Measurements from ENCODE around the gene NR1D2.

The NR1D2 gene

DNA sequence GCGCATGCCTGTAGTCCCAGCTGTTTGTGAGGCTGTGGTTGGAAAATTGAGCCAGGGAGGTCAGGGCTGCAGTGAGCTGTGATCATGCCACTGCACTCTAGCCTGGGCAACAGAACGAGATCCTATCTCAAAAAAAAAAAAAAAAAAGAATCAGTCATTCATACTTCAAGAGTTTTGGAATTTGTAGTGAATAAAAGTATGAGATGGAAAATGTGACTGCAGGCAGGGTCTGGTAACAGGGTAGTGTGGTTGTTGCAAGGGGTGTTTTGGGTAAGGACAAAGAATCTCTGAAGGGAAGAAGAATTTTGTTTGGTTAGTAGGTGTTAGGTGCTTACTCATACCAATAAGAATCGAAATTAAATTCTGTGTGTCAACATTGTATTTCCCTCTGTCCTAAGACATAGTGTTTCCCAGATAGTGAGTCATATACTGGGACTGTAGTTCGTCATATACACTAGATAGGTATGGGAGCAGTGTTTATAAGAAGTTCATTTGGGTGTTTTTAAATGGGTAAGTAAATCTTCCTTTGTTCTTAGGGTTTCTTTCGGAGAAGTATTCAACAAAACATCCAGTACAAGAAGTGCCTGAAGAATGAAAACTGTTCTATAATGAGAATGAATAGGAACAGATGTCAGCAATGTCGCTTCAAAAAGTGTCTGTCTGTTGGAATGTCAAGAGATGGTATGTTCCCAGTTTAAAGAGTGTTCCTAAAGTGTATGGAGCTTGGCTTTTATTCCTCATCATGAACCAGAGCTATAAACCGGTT, 14.2 kb downstream of the NR1D2 start:
- Histone ChIP-seq H2AFZ (ENCODE audit: low read depth) (no peak overlapping the region), H3K9ac (no peak overlapping the region), H3K4me1 (ENCODE audit: low read depth, poor library complexity, severe bottlenecking) (no peaks in the 10 kb centered on the region), H3K4me2 (no peak overlapping the region), H3K27me3 (ENCODE audit: insufficient read depth, low read depth) (no peaks in the 10 kb centered on the region), H3K79me2 (ENCODE audit: insufficient read depth, low read depth) (no peaks in the 10 kb centered on the region), H3K4me3 (IDR thresholded peaks at IDR 0.05; ENCODE audit: insufficient read depth, low read depth, low read length) (no peak overlapping the region), H4K20me1 (ENCODE audit: insufficient read depth) (no peaks in the 10 kb centered on the region), H3K36me3 (ENCODE audit: insufficient read depth) (no peaks in the 10 kb centered on the region), H3K27ac (no peak overlapping the region)
- TF ChIP-seq, protein P1, sequence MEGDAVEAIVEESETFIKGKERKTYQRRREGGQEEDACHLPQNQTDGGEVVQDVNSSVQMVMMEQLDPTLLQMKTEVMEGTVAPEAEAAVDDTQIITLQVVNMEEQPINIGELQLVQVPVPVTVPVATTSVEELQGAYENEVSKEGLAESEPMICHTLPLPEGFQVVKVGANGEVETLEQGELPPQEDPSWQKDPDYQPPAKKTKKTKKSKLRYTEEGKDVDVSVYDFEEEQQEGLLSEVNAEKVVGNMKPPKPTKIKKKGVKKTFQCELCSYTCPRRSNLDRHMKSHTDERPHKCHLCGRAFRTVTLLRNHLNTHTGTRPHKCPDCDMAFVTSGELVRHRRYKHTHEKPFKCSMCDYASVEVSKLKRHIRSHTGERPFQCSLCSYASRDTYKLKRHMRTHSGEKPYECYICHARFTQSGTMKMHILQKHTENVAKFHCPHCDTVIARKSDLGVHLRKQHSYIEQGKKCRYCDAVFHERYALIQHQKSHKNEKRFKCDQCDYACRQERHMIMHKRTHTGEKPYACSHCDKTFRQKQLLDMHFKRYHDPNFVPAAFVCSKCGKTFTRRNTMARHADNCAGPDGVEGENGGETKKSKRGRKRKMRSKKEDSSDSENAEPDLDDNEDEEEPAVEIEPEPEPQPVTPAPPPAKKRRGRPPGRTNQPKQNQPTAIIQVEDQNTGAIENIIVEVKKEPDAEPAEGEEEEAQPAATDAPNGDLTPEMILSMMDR (conservative IDR thresholded peaks at IDR 0.05; ENCODE audit: low read depth, low read length), result no peak

DNA sequence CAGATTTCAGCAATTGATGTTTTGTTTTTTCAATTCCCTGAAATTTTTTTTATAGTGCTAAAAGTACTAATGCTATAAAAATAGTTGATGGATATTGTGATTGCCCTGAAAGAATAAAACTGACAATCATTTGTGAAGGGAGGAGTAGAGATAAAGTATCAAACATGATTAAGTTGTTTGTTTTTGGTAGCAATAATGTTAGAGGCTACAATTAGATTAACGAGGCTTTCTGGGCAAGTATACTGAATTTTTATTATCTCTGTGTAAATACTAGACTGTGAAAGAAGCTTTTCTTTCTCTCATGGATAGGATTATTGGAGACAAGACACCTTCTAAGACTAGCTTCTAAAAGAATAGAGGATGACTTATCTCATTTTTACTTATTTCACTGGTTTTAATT, 15.6 kb downstream of the NR1D2 start:
- H3K9ac ChIP-seq, result no peak overlapping the region
- no peak overlapping the region for H3K27ac ChIP-seq
- H3K79me2 ChIP-seq (ENCODE audit: insufficient read depth, low read depth), result no peaks in the 10 kb centered on the region
- no peaks in the 10 kb centered on the region for H3K36me3 ChIP-seq (ENCODE audit: insufficient read depth)
- no peak overlapping the region for H3K4me3 ChIP-seq (IDR thresholded peaks at IDR 0.05; ENCODE audit: insufficient read depth, low read depth, low read length)
- no peaks in the 10 kb centered on the region for H4K20me1 ChIP-seq (ENCODE audit: insufficient read depth)
- TF ChIP-seq, protein P1 (conservative IDR thresholded peaks at IDR 0.05; ENCODE audit: low read depth, low read length), result no peak
- H2AFZ ChIP-seq (ENCODE audit: low read depth), result no peak overlapping the region
- no peaks in the 10 kb centered on the region for H3K27me3 ChIP-seq (ENCODE audit: insufficient read depth, low read depth)
- H3K4me2 ChIP-seq, result no peak overlapping the region
- H3K4me1 ChIP-seq (ENCODE audit: low read depth, poor library complexity, severe bottlenecking), result no peaks in the 10 kb centered on the region

DNA sequence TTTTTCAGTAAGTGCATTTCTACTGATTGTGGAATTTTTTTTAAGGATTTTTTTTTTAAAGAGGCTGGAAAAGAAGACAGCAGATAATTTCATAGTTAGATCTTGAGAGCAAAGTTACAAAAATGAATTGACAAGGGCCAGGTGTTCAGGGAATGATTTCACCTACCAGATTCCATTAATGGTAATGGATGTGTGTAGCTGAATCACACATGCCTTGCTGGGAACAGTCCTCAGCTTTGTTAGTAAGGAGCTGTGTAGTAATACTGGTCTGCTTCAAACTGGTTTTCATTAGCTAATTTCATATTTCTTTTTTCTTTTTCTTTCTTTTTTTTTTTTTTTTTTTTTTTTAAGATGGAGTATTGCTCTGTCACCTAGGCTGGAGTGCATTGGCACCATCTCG, 16.0 kb downstream of the NR1D2 start:
- H4K20me1 ChIP-seq (ENCODE audit: insufficient read depth), result no peaks in the 10 kb centered on the region
- H2AFZ ChIP-seq (ENCODE audit: low read depth), result no peak overlapping the region
- H3K27me3 ChIP-seq (ENCODE audit: insufficient read depth, low read depth), result no peaks in the 10 kb centered on the region
- no peaks in the 10 kb centered on the region for H3K36me3 ChIP-seq (ENCODE audit: insufficient read depth)
- H3K27ac ChIP-seq, result no peak overlapping the region
- TF ChIP-seq, protein P1 (conservative IDR thresholded peaks at IDR 0.05; ENCODE audit: low read depth, low read length), result no peak
- no peak overlapping the region for H3K9ac ChIP-seq
- H3K79me2 ChIP-seq (ENCODE audit: insufficient read depth, low read depth), result no peaks in the 10 kb centered on the region
- H3K4me1 ChIP-seq (ENCODE audit: low read depth, poor library complexity, severe bottlenecking), result no peaks in the 10 kb centered on the region
- H3K4me2 ChIP-seq, result no peak overlapping the region
- H3K4me3 ChIP-seq (IDR thresholded peaks at IDR 0.05; ENCODE audit: insufficient read depth, low read depth, low read length), result no peak overlapping the region

DNA sequence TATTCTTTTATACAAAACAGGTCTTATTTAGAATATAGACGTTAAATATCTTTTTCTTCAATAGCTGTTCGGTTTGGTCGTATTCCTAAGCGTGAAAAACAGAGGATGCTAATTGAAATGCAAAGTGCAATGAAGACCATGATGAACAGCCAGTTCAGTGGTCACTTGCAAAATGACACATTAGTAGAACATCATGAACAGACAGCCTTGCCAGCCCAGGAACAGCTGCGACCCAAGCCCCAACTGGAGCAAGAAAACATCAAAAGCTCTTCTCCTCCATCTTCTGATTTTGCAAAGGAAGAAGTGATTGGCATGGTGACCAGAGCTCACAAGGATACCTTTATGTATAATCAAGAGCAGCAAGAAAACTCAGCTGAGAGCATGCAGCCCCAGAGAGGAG, 16.8 kb downstream of the NR1D2 start:
- no peak overlapping the region for H3K4me2 ChIP-seq
- no peaks in the 10 kb centered on the region for H4K20me1 ChIP-seq (ENCODE audit: insufficient read depth)
- no peaks in the 10 kb centered on the region for H3K36me3 ChIP-seq (ENCODE audit: insufficient read depth)
- no peak overlapping the region for H3K9ac ChIP-seq
- TF ChIP-seq, protein P1 (conservative IDR thresholded peaks at IDR 0.05; ENCODE audit: low read depth, low read length), result no peak
- H3K4me1 ChIP-seq (ENCODE audit: low read depth, poor library complexity, severe bottlenecking), result no peaks in the 10 kb centered on the region
- no peak overlapping the region for H3K4me3 ChIP-seq (IDR thresholded peaks at IDR 0.05; ENCODE audit: insufficient read depth, low read depth, low read length)
- H2AFZ ChIP-seq (ENCODE audit: low read depth), result no peak overlapping the region
- H3K79me2 ChIP-seq (ENCODE audit: insufficient read depth, low read depth), result no peaks in the 10 kb centered on the region
- H3K27ac ChIP-seq, result no peak overlapping the region
- H3K27me3 ChIP-seq (ENCODE audit: insufficient read depth, low read depth), result no peaks in the 10 kb centered on the region

All from KMS-11 (cell line).